Transverse colon (tissue), 4 donors: ENCODE results near the gene ZNRD2. TPM values are rescaled to one million over a fixed set of nuclear protein-coding genes. Genes with fewer than 3 reads are reported as not detected.

Source experiments
- DNase-seq: peaks from one replicate; pipeline ENCODE4 v3.0.0-alpha.2; 2019
- H3K27ac ChIP-seq, 4 donors: fragments of 200-600 bp; sonication (generic); 2 replicates each; pipeline ENCODE4 v1.5.1; 2016 to 2018; ENCODE audit warnings: inconsistent platforms in 4 of 4
- H3K27me3 ChIP-seq: fragments of 200-600 bp; sonication (generic); 2 replicates; pipeline ENCODE4 v1.5.1; 2017; ENCODE audit warnings: inconsistent platforms
- H3K36me3 ChIP-seq, 4 donors: fragments of 200-600 bp; sonication (generic); 2 replicates each; pipeline ENCODE4 v1.5.1; 2017 to 2019; ENCODE audit warnings: inconsistent platforms in 4 of 4
- H3K4me1 ChIP-seq, 4 donors: fragments of 200-600 bp; sonication (generic); 2 replicates each; pipeline ENCODE4 v1.5.1; 2017 to 2020; ENCODE audit warnings: inconsistent platforms in 4 of 4
- H3K4me3 ChIP-seq, 4 donors: fragments of 200-600 bp; sonication (generic); 1 replicate in 1 of 4; 2 replicates in 3 of 4; pipeline versions ENCODE4 v1.5.1 to v1.6.1; 2017 to 2019; ENCODE audit warnings: inconsistent platforms in 4 of 4
- H3K9me3 ChIP-seq, 2 donors: fragments of 200-600 bp; sonication (generic); 2 replicates each; pipeline ENCODE4 v1.5.1; 2017 to 2019; ENCODE audit warnings: inconsistent platforms in 2 of 2
- CTCF ChIP-seq, 5 experiments: fragments of 200-600 bp in 3 of 5; fragments of 450-650 bp in 2 of 5; sonication (generic) in 3 of 5; IDR thresholded peaks; 1 replicate in 2 of 5; 2 replicates in 3 of 5; pipeline ENCODE4 v1.5.1; 2016 to 2017; ENCODE audit warnings: antibody characterized with exemption in 5 of 5, inconsistent platforms in 3 of 5, mild to moderate bottlenecking in 2 of 5, moderate library complexity in 1 of 5
- EP300 ChIP-seq: sonication (generic); formaldehyde crosslinking; IDR thresholded peaks from one replicate; pipeline ENCODE4 v1.6.1; 2017; ENCODE audit warnings: antibody characterized with exemption, low read depth
- POLR2A ChIP-seq: fragments of 450-650 bp; IDR thresholded peaks from one replicate; pipeline ENCODE4 v1.6.1; 2016; ENCODE audit warnings: antibody characterized with exemption, mild to moderate bottlenecking, moderate library complexity
- POLR2AphosphoS5 ChIP-seq, 3 donors: sonication (generic); formaldehyde crosslinking; IDR thresholded peaks; one replicate each; pipeline ENCODE4 v1.6.1; 2016; ENCODE audit warnings: antibody characterized with exemption in 3 of 3
- WGBS, 2 donors: methylation state at CpG; one replicate each; pipeline ENCODE4 v1.1.5; 2018; ENCODE audit warnings: low coverage in 1 of 2; 5-methylcytosine and 5-hydroxymethylcytosine counted together
- in situ Hi-C, 4 donors: fragments of 200-750 bp; cut with MboI; loops; one replicate each; pipeline versions ENCODE4 v1.15.0 to v1.15.1; 2017; ENCODE audit warnings: low sequenced_read_pairs in 3 of 4, low pct_ligation_motif_present in 1 of 4, low pct_unique_long_range_greater_than_20kb in 1 of 4
- intact Hi-C: fragments of 100-400 bp; cut with DNase I; formaldehyde crosslinking; loops from one replicate; pipeline ENCODE4 v1.15.1; 2023; ENCODE audit warnings: low total_unique reads
- small RNA-seq, 4 donors: library from RNA; depleted of rRNA; stranded (forward); fragments of <200 nt; gene quantifications; one replicate each; pipeline ENCODE3, GENCODE V24; 2016
- total RNA-seq, 4 donors: library from RNA; depleted of rRNA; stranded (reverse); fragments of >200 nt; gene quantifications; one replicate each; pipeline ENCODE4 v1.1.0, GENCODE V29; 2016

The ZNRD2 gene
- total RNA-seq, 4 donors from 2014 or later, result 6.4 to 38.4 (median 27.9) TPM

- no peak for DNase-seq
- Histone ChIP-seq H3K27ac (no peak overlapping the region), H3K4me3 (no peak overlapping the region), H3K36me3 (peaks cover 0 to 20% (median 8%) of the 10 kb centered on the region in 4 donors), H3K4me1 (peaks cover 3 to 21% (median 13%) of the 10 kb centered on the region in 4 donors), H3K27me3 (no peaks in the 10 kb centered on the region), H3K9me3 (no peaks in the 10 kb centered on the region)
- intact Hi-C loops, result no loop called here
- 94% methylated on average over 29 of the region's 29 CpGs; no CpG with 5 or more reads in 1 of the 2 donors for WGBS, 2 donors
- in situ Hi-C loops, result no loop called here
- TF ChIP-seq POLR2AphosphoS5 (IDR thresholded peaks at IDR 0.05) (no peak), CTCF (IDR thresholded peaks at IDR 0.05) (no peak), POLR2A (no peak)
Measured at GRCh38 chr11:65619281-65619928, 49.1 kb downstream of the ZNRD2 start.

GRCh38 chr11:65620666-65621065 lies 50.4 kb downstream of the ZNRD2 start:
- in situ Hi-C loops, result no loop called here
- no peak overlapping the region for H3K4me3 ChIP-seq
- intact Hi-C loops, result no loop called here
- H3K27ac ChIP-seq, result no peak overlapping the region
- no peaks in the 10 kb centered on the region for H3K9me3 ChIP-seq
- 93 to 100% methylated on average over 1 to 19 of the region's 19 CpGs for WGBS, 2 donors
- no peaks in the 10 kb centered on the region for H3K27me3 ChIP-seq
- peaks cover 3 to 16% (median 13%) of the 10 kb centered on the region in 4 donors for H3K4me1 ChIP-seq
- H3K36me3 ChIP-seq, result peaks cover 0 to 25% (median 8%) of the 10 kb centered on the region in 4 donors
- no peak for TF ChIP-seq CTCF (IDR thresholded peaks at IDR 0.05)
- TF ChIP-seq POLR2AphosphoS5 (IDR thresholded peaks at IDR 0.05), result no peak
- TF ChIP-seq EP300, result no peak
- no peak for TF ChIP-seq POLR2A
- DNase-seq, result no peak

GRCh38 chr11:65621460-65621859 lies 51.2 kb downstream of the ZNRD2 start:
- Histone ChIP-seq H3K9me3 (no peaks in the 10 kb centered on the region), H3K4me3 (no peak overlapping the region), H3K27me3 (no peaks in the 10 kb centered on the region), H3K27ac (no peak overlapping the region), H3K36me3 (peaks cover 0 to 26% (median 8%) of the 10 kb centered on the region in 4 donors), H3K4me1 (peaks cover 3 to 12% (median 10%) of the 10 kb centered on the region in 4 donors)
- intact Hi-C loops, result no loop called here
- no peak for DNase-seq
- TF ChIP-seq CTCF (IDR thresholded peaks at IDR 0.05), result no peak
- in situ Hi-C loops, result no loop called here
- 93 to 99% methylated on average over 3 to 14 of the region's 14 CpGs for WGBS, 2 donors

Small RNA genes within 50 kb of the gene (small RNA-seq; reads per million reads assigned to genes)
- 0 reads per million in 4 donors for gene AP001362.1

Other genes with a start within 250 kb of the ZNRD2 start
- gene DPF2, start 236.6 kb upstream of the ZNRD2 start, total RNA-seq, result 10 to 100 TPM; 29.1 to 50.9 (median 37.6) TPM
- 1 to 10 TPM in 1 of 4 donors, under 1 TPM in 2, not detected in 1; 0.48 to 3.0 (median 0.75) TPM for gene TIGD3, start 215.7 kb upstream of the ZNRD2 start, total RNA-seq
- 1 to 10 TPM; 2.2 to 5.6 (median 5.2) TPM for gene SLC25A45, start 187.8 kb upstream of the ZNRD2 start, total RNA-seq
- 100 to 1,000 TPM in 3 of 4 donors, 10 to 100 TPM in 1; 64.3 to 164 (median 128) TPM for gene FRMD8, start 183.8 kb upstream of the ZNRD2 start, total RNA-seq
- gene NEAT1, start 147.7 kb upstream of the ZNRD2 start, total RNA-seq, result 100 to 1,000 TPM; 370 to 782 (median 680) TPM
- over 10,000 TPM; 17,948 to 48,028 (median 23,406) TPM for gene MALAT1, start 71.4 kb upstream of the ZNRD2 start, total RNA-seq
- 10 to 100 TPM; 41.0 to 78.4 (median 69.2) TPM for gene SCYL1, start 45.4 kb upstream of the ZNRD2 start, total RNA-seq
- gene LTBP3, start 12.1 kb upstream of the ZNRD2 start, total RNA-seq, result 100 to 1,000 TPM in 2 of 4 donors, 10 to 100 TPM in 2; 48.7 to 467 (median 140) TPM
- 100 to 1,000 TPM in 1 of 4 donors, 10 to 100 TPM in 3; 25.2 to 254 (median 51.6) TPM for gene FAM89B, start 2.1 kb downstream of the ZNRD2 start, total RNA-seq
- gene EHBP1L1, start 5.6 kb downstream of the ZNRD2 start, total RNA-seq, result 100 to 1,000 TPM in 2 of 4 donors, 10 to 100 TPM in 2; 90.2 to 215 (median 106) TPM
- 1 to 10 TPM in 1 of 4 donors, under 1 TPM in 1, not detected in 2; 0.27 to 1.6 TPM for gene KCNK7, start 25.3 kb downstream of the ZNRD2 start, total RNA-seq
- 100 to 1,000 TPM in 2 of 4 donors, 10 to 100 TPM in 2; 82.3 to 211 (median 94.8) TPM for gene MAP3K11, start 43.7 kb downstream of the ZNRD2 start, total RNA-seq
- gene PCNX3, start 45.3 kb downstream of the ZNRD2 start, total RNA-seq, result 10 to 100 TPM; 56.4 to 89.0 (median 62.4) TPM
- 100 to 1,000 TPM in 1 of 4 donors, 10 to 100 TPM in 3; 22.4 to 174 (median 30.9) TPM for gene SIPA1, start 67.6 kb downstream of the ZNRD2 start, total RNA-seq
- gene RELA, start 92.4 kb downstream of the ZNRD2 start, total RNA-seq, result 10 to 100 TPM; 45.8 to 95.8 (median 58.4) TPM
- gene KAT5, start 141.8 kb downstream of the ZNRD2 start, total RNA-seq, result 100 to 1,000 TPM in 1 of 4 donors, 10 to 100 TPM in 3; 51.6 to 203 (median 74.1) TPM
- gene RNASEH2C, start 150.3 kb downstream of the ZNRD2 start, total RNA-seq, result 100 to 1,000 TPM in 2 of 4 donors, 10 to 100 TPM in 2; 70.2 to 231 (median 111) TPM
- gene AP5B1, start 210.5 kb downstream of the ZNRD2 start, total RNA-seq, result 10 to 100 TPM; 24.9 to 33.7 (median 28.2) TPM
- 10 to 100 TPM; 19.9 to 44.8 (median 33.8) TPM for gene OVOL1, start 216.6 kb downstream of the ZNRD2 start, total RNA-seq